IPS-NIHi7 (cell line): ENCODE results near the gene ABHD10.

ENCODE experiments used
- DNase-seq: peaks from one replicate; pipeline ENCODE4 v3.0.0; 2012; ENCODE audit warnings: mixed read lengths; ENCODE audit errors: extremely low spot score

ABHD10 gene

DNA sequence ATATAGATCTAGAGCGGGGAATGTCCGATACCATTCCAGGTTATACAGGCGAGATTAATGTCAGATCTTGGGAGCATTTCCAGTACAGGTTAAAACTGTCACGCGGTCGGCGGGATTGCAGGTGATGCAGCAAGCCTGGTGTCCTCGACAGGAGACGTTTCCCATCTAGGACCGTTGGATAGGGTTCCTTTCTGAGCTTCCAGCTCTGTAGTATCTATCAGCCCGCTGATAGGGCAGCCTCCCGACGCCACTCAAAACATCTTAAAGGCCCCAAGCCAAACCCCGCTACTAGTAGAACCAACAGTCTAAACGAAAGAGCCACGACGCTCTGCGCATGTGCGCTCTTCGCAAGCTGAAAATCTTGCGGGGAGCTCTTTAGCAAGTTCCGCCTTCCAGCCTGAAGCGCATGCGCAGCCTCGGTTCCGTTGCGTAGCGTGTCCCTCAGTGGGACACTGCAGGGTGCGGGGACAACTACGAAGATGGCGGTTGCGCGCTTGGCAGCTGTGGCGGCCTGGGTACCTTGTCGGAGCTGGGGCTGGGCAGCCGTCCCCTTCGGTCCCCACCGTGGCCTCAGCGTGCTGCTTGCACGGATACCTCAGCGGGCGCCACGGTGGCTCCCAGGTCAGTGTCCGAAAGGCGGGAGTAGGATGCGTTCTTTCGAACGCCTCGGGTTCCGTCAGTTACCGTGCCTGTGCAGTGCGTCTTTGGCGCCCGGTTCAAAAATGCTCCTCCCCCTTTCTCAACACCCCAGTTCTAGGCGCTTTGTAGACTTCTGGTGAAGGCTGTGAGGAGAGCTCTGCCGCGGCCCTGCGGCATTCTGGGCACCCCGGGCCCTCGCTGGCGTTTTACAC, at the start of gene ABHD10:
Gene ABHD10 (plus strand): TSS at position 444 of the 851 bp plus-strand sequence. CDS start 36 bp downstream, at position 480.
- peak; percentile 93 for DNase-seq

- no peak for DNase-seq
Observed at GRCh38 chr3:111929484-111929883, 49.3 kb upstream of the ABHD10 start.

DNA sequence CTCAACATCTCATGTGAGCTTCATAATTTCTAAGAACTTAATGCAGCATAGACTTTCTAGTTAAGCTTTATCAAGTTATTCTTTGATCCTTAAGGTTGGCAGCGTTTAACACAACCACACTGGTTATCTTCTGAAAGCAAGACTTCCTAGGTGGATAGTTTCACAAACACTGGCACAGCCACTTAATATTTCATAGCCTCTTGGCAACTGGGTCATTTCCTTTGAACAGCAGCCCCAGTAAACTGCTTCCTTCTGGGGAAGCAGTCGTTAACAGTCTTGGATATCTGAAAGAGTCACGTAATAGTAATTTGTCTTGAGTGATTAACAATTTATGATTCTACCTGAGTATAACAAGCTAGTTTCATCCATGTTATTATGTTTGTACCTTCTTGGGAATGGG, 45.9 kb upstream of the ABHD10 start:
- no peak for DNase-seq

DNA sequence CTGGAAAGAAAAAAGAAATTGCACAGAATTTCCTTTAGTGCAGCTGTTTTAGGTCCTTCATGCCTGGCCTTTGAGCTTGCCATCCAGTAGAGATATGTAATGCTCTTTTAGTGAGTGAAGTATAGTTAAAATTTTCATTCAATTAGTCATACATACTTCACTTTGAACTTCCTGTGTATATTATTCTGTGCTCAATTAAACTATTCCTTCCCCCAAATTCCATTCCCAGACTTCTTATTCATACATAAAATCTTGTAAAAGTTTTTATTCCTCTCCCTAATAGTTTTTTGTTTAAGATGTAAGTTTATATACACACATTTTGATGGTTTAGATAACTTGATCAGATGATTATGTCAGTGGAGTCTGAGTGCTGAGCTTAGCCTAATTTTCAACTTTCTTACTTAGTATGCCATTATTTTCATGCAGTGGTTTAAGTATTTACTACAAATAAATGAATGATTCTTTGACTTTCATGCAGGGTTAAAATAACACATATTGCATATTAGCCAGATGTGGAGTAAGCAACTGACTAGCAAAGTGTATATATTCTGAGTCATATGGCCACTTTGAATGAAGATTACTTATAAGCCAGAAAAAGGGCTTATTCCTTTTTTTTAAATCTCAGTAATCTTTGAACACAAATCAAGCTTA, 42.5 kb upstream of the ABHD10 start:
- no peak for DNase-seq

- DNase-seq: no peak
Observed at GRCh38 chr3:111936967-111937366, 41.9 kb upstream of the ABHD10 start.

DNA sequence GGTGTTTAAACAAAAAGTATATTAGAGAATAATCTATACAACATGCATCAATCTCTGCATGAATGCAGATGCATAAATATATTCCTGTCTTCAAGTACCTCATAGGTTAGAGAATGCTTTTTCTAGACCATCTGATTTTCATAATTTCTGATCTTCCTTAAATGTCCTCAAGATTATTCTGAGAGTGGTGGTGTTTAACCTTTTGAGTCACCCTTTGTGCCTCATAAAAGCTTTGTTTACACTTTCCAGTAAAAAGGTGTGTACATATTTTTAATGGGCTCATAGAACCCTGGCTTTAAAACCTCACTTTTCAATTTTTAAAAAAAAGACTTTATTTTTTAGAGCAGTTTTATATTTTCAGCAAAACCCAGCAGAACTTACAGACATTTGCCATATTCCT, 41.0 kb upstream of the ABHD10 start:
- no peak for DNase-seq

DNA sequence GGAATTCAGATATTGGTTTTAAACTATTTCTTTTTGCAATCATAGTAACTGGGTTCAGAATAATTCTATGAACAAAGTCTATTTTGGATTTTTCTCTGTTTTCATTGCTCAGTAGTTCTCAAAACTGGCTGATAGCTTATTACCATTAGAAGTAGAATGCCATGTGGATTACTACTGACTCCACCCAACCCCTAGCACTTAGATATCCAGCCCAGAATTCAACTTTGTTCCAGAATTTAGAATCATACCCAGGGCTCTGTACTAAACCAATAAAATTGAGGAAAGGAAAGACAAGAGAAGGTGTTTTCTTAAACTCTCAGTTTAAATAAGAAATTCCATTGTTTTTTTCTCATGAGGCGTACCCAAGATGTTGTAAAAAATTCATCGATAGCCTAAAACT, 39.0 kb upstream of the ABHD10 start:
- DNase-seq: no peak

- no peak for DNase-seq
Observed at GRCh38 chr3:111943533-111943932, 35.3 kb upstream of the ABHD10 start.

GRCh38 chr3:111944372-111944771, 34.5 kb upstream of the ABHD10 start:
- no peak for DNase-seq

- DNase-seq: no peak
Observed at GRCh38 chr3:111947231-111947630, 31.6 kb upstream of the ABHD10 start.

DNA sequence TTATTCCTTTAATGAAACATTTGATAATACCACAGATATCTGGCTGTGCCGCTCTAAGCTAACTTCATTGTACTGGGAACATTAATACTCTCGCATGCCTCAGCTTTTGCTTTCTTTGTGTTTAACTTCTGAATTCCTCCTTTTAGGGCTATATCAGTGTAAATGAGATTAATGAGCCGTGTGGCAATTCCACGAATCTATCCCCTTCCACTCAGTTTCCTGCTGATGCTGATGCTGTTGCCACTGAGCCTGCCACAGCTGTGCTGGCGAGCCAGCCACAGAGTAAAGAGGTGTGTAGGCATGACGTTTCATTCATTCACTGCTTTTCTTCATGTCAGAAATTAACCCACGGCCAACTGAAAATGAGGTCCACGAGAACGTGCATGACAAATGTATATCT, 30.0 kb upstream of the ABHD10 start:
- DNase-seq: no peak

DNA sequence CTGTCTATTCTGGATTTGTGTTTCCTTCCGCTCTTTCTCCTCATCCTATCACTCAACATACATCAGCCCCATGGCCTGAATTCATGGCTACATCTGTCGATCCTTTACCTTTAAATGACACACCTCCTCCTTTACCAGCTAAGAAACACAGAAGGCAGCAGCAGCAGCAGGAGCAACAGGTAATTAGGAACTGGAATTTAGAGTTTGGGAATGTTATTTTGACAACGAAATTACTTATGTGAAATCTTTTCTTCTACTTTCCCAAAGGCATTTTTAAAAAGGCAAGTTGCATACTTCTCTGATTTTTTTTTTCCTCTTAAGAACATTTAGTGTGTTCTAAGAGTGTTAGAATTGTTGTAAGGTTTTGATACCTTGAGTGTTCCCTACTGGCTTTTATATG, 29.1 kb upstream of the ABHD10 start:
- DNase-seq: no peak

- DNase-seq: no peak
Observed at GRCh38 chr3:111951032-111951431, 27.8 kb upstream of the ABHD10 start.

GRCh38 chr3:111952086-111952485, 26.7 kb upstream of the ABHD10 start:
- no peak for DNase-seq

DNA sequence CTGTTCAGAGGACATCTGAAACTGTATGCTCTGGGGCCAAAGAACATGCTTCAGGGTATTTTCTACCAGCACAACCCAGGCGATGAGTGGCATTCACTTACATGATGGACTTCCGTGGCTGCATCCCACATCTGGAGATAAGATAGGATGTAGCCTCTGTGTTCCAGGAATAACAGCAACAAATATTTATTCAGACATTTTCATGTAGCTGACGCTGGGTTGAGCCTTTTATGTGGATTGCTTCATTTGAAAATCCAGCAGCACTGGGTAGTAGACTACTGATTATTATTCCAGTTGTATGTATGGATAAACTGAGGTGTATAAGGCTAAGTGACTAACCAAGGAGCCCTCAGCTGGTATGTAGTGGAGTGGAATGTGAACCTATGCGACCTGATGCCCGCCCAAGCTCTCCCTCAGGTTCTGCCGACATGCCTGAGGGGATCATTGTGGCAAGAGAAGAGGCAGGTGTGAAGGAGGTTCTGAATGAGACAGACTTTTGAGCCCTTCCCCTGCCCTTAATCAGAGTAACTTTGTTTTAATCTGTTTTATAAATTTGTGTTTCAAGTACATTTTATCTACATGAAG, 25.9 kb upstream of the ABHD10 start:
- DNase-seq: no peak

- no peak for DNase-seq
Observed at GRCh38 chr3:111954228-111954990, 24.4 kb upstream of the ABHD10 start.

DNA sequence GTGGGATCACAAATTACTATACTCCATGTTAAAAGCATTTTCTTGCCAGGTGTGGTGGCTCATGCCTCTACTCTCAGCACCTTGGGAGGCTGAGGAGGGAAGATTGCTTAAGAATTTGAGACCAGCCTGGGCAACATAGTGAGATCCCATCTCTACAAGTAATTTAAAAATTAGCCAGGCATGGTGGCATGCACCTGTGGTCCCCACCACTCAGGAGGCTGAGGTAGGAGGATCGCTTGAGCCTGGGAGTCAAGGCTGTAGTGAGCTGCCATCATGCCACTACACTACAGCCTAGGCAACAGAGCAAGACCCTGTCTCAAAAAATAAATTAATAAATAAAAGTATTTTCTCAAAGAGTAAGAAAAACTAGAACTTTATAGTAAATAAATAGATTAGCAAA, 22.9 kb upstream of the ABHD10 start:
- DNase-seq: no peak

DNA sequence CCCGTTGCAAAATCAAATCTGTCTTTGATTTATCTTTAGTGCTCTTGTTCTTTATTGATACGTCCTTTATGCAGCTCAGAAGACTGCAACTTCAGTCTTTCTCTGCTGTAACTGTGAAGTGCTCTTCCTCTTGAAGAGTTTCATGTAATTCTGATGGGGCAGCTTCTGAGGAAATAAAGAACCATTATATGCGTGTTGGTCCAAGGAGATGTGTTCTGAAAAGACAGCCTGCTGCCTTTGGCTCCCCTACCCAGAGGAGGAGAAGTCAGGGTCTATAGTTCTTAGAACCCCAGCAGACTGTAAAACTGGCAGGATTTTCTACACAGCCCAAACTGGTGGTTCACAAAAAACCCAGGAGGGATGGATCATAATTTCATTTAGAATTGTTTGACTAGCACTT, 22.4 kb upstream of the ABHD10 start:
- no peak for DNase-seq

- peak; percentile 16 for DNase-seq
Observed at GRCh38 chr3:111956995-111957734, 21.7 kb upstream of the ABHD10 start.

- DNase-seq: no peak
Observed at GRCh38 chr3:111961461-111962164, 17.2 kb upstream of the ABHD10 start.

- DNase-seq: no peak
Observed at GRCh38 chr3:111963424-111963823, 15.4 kb upstream of the ABHD10 start.
